Activated CD8-positive, alpha-beta memory T cell treated with anti-CD3 and anti-CD28 coated beads for 36 hours (primary cell): Measurements from ENCODE around the gene REL. TPM values are rescaled to one million over a fixed set of nuclear protein-coding genes. Genes with fewer than 3 reads are reported as not detected.

Source experiments
- CTCF ChIA-PET: fragments of 350-600 bp; sonication (Branson Sonifier 250); formaldehyde crosslinking; loops from one replicate; lab custom pipeline; 2021; ENCODE audit warnings: antibody characterized with exemption; lab: Charles Lee
- POLR2A ChIA-PET: fragments of 350-600 bp; sonication (Branson Sonifier 250); formaldehyde crosslinking; loops from one replicate; lab custom pipeline; 2021; ENCODE audit warnings: antibody characterized with exemption; lab: Charles Lee
- total RNA-seq, 2 experiments: library from RNA; stranded (reverse); gene quantifications; one replicate each; pipeline ENCODE4 v1.2.3, GENCODE V29; 2021

The REL gene
- total RNA-seq = 10 to 100 TPM; 55.3 TPM

DNA sequence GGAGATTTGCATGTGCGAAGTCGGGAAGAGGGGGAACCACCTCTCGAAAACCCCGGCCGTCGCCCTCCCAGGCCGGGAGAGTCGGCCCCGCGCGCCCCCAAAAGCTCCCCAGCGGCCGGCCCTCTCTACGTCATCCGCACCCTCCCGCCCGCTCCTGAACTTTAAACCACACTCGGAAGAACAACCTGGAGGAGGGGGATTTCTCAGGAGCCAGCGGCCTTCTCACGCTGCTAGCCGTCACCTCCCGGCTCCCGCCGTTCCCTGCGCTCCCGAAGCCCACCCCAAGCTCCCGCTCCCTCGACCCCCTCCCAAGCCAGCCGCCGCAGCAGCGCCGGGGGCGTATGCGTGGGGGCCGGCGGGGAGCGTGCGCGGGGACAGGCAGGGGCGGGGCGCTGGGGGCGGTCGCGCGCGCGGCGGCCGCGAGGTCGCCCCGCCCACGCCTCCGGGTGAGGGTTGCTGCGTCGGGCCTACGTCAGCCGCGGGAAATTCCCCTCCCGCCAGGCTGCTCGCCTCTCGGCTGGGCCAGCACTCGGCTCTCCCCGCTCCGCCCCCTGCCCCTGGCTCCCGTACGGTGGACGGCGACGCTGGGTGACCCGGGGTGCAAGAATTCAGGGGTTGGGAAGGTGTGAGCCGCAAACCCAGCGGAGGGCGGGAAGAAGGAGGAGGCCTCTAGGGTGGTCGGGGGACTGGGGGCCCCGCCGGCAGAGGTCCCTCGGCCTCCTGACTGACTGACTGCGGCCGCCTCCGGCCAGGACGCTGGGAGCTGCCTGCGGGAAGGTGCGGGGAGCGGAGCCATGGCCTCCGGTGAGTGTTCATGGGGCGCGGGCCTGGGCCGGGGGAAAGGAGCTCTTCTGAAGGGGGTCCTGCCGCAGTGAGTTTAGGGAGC, at the start of gene REL:
REL (plus strand) TSS at position 528 of the 886 bp plus-strand sequence; CDS start at position 795, 267 bp downstream.
- CTCF ChIA-PET = interaction anchor here (0.9 to 2.8 kb wide), 4 partner anchors 62 to 120 kb away, joined by 3 to 13 read pairs (median 4); no protein-coding TSS in a partner anchor
- POLR2A ChIA-PET = interaction anchor here (0.5 to 2.1 kb wide), 12 partner anchors 18 to 655 kb away, joined by 3 to 7 read pairs (median 4); no protein-coding TSS in a partner anchor

DNA sequence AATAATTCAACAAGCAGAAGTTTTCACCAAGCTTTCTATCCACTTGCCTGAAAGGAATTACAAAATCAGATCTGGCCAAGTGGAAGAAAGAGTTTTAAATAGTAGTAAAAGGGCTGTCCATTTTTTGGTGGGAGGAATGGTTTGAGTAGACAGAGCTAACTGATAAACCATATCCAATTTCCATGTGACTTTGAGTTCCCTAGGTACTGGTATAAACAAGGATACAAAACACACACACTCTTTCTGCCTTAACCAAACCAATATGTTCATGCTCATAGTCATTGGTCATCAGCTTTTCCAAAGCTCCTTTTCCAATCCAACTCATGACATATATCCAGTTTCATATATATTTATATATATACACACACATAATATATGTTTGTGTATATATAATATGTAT, 49.5 kb upstream of the REL start:
- ChIA-PET CTCF (interaction anchor here (1.1 kb wide), 1 partner anchor 12 kb away, joined by 3 read pairs; no protein-coding TSS in a partner anchor), POLR2A (no interaction called here)

DNA sequence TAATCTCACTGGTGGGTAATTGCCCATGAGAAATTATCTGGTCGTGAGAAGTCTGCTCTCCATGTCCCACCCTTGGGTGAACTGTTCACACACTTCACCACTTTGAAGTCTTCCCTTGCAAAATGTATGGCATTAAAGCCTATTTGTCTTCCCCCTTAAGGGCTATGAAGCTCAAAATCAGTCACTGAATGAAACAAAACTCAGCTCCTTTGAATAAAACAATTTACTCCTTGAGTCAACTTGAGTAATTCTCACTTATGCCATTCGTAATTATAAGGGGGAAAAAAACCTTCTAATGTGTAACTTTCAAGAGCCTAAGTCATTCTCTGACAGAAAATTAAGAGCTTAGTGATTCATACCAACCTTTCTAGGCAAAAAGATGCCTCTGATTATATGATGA, 48.8 kb upstream of the REL start:
- ChIA-PET POLR2A (interaction anchor here (1.1 to 1.2 kb wide), 2 partner anchors 14 to 49 kb away, joined by 4 to 6 read pairs; partner anchors contain the start of gene REL), CTCF (interaction anchor here (0.7 to 1.5 kb wide), 3 partner anchors 13 to 47 kb away, joined by 3 to 4 read pairs (median 3); no protein-coding TSS in a partner anchor)

DNA sequence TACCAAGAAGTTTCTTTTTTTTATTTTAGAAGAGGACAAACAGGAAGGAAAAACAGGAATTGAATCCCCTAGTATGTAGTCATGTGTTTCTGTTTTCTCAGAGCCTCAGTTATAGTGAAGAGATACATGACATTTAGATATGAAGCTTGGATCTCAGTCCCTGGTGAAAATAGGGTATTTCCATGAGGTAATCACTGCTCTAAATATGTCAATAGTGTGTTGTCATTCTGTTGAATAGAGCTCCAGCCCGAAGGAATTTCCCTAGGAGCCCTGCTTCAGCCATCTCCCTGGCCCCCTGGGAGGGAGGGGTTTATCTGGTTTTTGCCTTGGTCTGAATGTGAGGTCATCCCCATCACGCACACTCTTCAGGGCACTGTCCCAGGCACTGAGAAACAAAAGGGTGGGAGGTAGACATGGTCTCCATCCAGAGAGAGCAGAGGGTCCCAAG, 47.1 kb upstream of the REL start:
- ChIA-PET CTCF (no interaction called here), POLR2A (interaction anchor here (0.5 kb wide), 1 partner anchor 70 kb away, joined by 4 read pairs; no protein-coding TSS in a partner anchor)

DNA sequence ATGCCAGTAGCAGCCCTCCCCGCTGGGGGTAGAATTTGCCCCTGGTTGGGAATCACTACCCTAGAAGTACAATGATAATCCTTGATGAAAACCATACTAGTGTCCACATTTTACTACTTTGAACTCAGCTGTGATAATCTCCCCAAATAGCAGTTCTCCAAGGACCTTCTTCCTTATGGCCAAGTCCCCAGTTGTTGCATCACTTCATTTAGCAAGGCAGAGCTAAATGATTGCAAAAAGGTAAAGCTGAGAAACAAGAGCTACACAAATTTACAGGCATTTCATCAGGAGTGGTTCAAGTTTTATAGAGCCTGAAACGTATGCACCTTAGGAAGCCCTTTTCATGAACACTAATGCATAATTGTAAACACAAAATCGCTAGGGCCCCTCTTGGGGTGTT, 44.9 kb upstream of the REL start:
- CTCF ChIA-PET = no interaction called here

DNA sequence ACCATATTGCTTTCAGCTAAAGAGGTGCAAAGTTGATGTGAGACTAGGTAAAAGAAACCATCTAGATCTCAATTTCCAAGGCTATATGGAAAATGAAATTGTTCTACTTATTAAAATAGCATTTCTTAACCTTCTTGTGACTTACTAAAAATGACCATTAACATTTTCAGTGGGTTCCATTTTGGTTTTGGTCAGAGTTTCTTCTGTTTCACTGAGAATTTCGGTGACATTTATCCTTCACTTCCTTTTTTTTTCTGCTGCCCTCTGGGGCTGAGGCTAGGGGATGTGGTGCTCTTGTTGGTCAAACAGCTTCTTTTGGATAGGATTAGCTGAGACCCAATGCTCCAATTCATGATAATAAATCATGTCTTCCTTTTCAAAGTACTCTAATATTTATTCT, 44.3 kb upstream of the REL start:
- CTCF ChIA-PET = no interaction called here
- POLR2A ChIA-PET = no interaction called here

More for the DNA sequence above, 44.9 kb upstream of the REL start:
- POLR2A ChIA-PET = no interaction called here

GRCh38 chr2:60838481-60838880, 42.9 kb upstream of the REL start:
- ChIA-PET CTCF (no interaction called here), POLR2A (no interaction called here)

- ChIA-PET CTCF (interaction anchor here (0.6 kb wide), 1 partner anchor 48 kb away, joined by 3 read pairs; no protein-coding TSS in a partner anchor), POLR2A (no interaction called here)
These were observed 42.1 kb upstream of the REL start for GRCh38 chr2:60839126-60839813.

DNA sequence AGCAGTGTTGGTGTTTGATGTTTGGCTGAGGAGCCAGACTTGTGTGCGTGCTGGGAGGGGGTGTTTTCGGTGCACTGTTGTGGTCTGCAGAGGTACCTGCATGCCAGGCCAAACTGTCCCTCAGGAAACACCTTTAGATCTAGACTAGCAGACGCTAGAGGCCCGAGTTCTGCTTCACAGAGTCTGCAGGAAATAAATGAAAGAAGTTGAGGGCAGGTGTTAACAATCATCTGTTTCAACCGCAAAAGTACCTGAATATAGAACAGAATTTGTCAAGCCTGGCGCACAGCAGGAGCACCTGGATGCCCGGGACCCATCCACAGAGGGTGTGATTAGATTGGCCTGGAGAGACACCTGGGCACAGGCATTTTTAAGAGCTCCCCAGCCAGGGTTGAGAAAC, 40.5 kb upstream of the REL start:
- CTCF ChIA-PET = no interaction called here

GRCh38 chr2:60843006-60843405, 38.4 kb upstream of the REL start:
- POLR2A ChIA-PET = no interaction called here

More for the DNA sequence above, 40.5 kb upstream of the REL start:
- POLR2A ChIA-PET = interaction anchor here (0.6 kb wide), 1 partner anchor 41 kb away, joined by 3 read pairs; no protein-coding TSS in a partner anchor

DNA sequence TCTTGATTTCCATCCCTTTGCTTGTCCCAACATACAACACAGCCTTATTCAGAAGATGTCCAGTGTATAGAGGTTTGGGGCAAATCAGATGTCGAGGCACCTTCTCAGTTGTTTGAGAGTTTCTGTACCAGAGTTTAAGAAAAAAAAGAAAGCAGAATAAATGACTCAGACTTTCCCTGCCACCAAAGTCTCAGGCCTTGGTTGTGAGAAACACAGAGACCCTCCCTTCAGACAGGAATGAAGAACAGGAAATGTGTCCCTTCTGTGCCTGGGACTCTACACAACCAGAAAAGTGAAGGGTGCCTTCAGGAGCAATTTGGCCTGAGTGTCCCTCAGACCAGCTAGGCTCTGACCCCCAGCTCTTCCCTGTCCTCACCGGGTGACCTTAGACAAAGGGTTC, 37.3 kb upstream of the REL start:
- ChIA-PET CTCF (no interaction called here), POLR2A (no interaction called here)

More at GRCh38 chr2:60843006-60843405, 38.4 kb upstream of the REL start:
- CTCF ChIA-PET = no interaction called here

DNA sequence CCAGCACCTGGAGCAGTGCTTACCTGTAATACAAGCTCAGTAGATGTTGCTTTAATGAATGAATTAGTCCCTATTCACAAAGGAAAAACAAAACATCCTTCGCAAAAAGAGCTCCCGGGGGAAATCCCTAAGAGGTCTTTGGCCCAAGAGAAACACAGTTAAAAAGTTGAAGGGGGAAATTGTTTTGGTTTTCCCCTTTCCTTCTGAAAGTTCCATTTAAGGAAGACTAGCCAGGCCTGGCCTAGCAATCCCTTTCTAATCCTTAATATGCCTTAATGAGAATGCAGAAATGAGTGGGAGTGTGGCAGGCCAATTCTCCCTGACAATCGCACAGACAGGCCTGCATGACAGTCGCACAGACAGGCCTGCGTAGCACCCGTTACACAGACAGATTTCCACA, 33.5 kb upstream of the REL start:
- ChIA-PET POLR2A (no interaction called here), CTCF (no interaction called here)

DNA sequence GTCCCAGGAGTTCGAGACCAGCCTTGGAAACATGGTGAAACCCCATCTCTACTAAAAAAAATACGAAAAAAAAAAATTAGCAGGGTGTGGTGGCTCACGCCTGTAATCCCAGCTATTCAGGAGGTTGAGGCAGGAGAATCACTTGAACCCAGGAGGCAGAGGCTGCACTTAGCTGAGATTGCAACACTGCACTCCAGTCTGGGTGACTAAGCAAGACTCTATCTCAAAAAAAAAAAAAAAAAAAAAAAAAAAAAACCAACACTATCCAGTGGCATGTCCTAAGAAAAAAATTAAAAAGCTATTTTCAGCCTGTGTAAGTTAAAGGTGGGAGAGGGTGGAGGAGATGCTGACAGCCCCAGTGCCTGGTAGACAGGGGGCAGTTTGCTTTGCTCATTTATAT, 32.2 kb upstream of the REL start:
- ChIA-PET POLR2A (no interaction called here), CTCF (interaction anchor here (1.2 to 1.4 kb wide), 2 partner anchors 16 to 149 kb away, joined by 3 read pairs; no protein-coding TSS in a partner anchor)

DNA sequence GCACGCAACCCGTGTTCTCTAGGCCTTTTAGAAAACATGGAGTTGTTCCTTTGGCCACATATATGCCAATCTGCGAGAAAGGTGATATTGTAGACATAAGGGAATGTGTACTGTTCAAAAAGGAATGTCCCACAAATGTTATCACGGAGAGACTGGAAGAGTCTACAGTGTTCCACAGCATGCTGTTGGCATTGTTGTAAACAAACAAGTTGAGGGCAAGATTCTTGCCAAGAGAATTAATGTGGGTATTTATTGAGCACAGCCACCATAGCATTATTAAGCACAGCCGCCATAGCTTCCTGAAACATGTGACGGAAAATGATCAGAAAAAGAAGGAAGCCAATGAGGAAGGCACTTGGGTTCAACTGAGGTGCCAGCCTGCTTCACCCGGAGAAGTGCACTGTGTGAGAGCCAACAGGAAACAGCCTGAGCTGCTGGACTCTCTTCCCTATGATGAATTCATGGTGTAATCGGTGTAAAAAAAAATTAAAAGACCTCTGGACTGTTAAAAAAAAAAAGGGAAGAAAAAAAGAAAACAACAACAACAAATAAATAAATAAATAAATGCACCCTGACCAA, 29.0 kb upstream of the REL start:
- ChIA-PET CTCF (no interaction called here), POLR2A (no interaction called here)

DNA sequence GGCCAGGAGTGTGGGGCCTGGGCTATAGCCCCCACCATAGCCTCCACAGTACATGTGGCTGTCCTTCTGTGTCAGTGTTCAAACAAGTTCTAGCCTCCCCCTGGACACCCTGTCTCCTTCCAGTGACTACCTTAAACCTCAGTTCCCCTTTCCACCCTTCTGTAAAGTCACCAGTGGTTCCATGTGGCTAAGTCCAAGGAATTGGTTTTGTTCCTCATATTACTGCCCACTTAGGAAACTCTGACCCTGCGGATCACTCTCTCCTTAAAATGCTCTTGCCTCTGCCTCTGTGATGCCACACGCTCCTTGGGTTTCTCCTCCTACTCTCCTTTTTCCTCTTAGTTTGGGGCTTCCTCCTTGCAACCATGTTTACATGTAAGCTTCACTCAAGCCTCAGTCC, 27.8 kb upstream of the REL start:
- POLR2A ChIA-PET = no interaction called here

DNA sequence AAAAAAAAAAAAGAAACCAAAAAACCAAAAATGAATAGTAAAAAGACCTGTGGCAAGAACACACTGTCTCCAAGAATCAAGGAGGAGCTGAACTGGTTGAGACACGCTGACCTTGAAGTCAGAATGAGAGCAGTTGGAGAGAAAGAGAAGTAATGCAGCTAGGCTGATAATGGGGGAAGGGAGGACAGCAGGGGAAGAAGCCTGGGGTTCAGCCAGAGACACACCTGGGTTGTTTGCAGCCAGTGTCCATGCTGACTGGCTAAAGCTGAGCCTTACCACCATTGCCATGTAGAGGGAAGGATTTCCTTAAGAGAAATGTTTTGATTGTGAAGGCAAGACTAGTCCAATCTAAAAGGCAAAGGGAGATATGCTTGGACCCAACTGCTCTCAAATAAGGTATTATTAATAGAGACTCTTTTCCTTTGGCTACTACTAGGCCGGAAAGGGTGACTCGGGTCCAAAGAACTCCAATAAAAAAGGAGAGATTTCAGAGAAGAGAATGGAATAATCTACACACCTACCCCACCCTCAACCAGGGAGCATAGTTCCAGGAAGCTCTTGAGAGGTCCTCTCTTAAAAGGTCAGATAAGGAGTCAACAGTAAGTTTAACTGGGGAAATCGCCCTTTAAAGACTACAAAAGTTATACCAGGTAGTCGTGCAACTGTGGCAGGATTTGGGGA, 25.2 kb upstream of the REL start:
- ChIA-PET POLR2A (interaction anchor here (0.6 to 0.7 kb wide), 2 partner anchors 26 to 40 kb away, joined by 3 read pairs; no protein-coding TSS in a partner anchor), CTCF (no interaction called here)

More for the DNA sequence above, 27.8 kb upstream of the REL start:
- CTCF ChIA-PET = no interaction called here

DNA sequence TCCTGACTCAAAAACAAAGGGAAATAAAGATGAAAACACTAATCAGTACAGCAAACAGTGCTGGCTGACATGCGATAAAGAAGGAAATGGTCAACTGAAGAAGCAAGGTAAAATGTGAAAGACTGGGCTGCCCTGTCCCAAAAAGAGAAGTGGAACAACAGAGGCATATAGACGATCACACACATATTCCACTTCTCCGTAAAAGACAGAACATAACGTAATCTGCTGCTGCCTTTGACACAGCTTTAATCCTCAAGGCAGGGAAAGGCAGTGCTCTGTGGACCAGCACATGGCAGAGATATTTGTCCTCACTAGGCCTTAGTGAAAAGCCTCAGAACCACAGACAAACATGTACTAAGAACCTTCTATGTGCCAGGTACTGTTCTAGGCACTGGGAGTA, 24.3 kb upstream of the REL start:
- CTCF ChIA-PET = no interaction called here
- POLR2A ChIA-PET = no interaction called here

- POLR2A ChIA-PET = no interaction called here
- CTCF ChIA-PET = no interaction called here
These were observed 22.5 kb upstream of the REL start for GRCh38 chr2:60858897-60859311.

- POLR2A ChIA-PET = no interaction called here
- CTCF ChIA-PET = no interaction called here
These were observed 19.6 kb upstream of the REL start for GRCh38 chr2:60861736-60862135.
